Forelimb muscle (tissue), 1 donor: Measurements from ENCODE around the gene UBL7. TPM values are rescaled to one million over a fixed set of nuclear protein-coding genes. Genes with fewer than 3 reads are reported as not detected.
"Not testable (repeated sequence)": the region's sequence is repeated elsewhere in the genome, so short reads cannot be mapped to it uniquely, and the experiment has no call there.

Source experiments
- DNase-seq: peaks from one replicate; pipeline ENCODE4 v3.0.0-alpha.2; 2013; ENCODE audit warnings: low read depth
- polyA plus RNA-seq: library from polyadenylated mRNA; unstranded; fragments of 120-200 nt; gene quantifications from one replicate; pipeline ENCODE4 v1.2.1, GENCODE V29; 2013; ENCODE audit not compliant: insufficient read length

Gene UBL7, protein sequence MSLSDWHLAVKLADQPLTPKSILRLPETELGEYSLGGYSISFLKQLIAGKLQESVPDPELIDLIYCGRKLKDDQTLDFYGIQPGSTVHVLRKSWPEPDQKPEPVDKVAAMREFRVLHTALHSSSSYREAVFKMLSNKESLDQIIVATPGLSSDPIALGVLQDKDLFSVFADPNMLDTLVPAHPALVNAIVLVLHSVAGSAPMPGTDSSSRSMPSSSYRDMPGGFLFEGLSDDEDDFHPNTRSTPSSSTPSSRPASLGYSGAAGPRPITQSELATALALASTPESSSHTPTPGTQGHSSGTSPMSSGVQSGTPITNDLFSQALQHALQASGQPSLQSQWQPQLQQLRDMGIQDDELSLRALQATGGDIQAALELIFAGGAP
- polyA plus RNA-seq = 33.4 TPM

DNA sequence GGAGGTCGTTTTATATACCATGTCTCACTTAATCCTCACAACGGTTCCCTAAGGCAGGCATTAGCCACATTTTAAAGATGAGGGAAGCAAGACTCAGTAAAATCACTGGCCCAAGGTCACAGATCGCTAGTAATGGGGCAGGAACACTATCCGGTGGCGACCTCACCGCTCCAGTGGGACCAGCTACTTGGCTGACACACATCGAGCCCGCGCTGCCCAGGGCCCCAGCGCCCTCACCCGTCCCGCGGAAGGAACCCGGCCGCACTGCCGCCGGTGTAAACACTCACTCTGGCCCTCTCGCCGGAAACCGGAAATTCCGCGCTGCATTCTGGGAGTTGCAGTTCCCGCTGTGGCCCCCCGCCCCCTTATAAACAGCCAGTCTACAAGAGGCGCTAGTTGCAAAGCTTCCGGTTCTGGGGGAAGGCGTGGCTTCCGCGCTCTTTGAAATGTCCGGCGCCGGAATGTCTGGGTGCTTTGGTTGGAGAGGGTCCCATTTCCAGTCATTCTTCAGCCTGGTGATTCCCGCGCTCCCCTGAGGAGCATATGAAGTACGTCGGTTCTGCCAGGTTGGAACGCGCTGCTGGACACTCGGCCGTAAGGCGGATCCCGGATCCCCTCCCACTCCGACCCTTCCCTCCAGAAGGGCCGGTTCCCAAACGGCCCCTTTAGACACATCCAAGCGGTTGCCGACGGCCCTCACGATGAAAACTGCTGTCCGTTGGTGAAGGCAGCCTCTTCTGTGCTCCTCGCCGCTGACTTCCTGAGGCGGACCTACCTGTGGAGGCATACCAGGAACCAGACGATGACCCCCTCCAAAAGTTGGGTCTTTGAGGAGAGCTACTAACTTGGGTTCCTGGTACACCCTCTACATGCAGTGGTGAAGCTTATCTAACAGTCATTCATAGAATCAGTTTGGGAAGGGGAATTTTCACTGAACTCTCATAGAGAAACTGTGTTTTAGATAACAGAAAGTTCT is at the start of gene UBL7:
Gene UBL7 (minus strand): TSS at position 290 of the 976 bp plus-strand sequence. CDS start 2,293 bp downstream, outside the sequence.
- peak; percentile 82 for DNase-seq

DNA sequence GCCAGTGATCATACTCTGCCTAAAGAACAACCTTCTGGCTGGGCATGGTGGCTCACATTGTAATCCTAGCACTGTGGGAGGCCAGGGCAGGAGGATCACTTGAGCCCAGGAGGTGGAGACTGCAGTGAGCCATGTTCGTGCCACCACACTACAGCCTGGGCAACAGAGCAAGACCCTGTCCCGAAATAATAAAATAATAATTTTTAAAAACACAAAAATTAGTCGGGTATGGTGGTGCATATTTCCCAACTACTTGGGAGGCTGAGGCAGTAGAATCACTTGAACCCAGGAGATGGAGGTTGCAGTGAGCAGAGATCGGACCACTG is 45.5 kb upstream of the UBL7 start:
- no peak for DNase-seq

DNA sequence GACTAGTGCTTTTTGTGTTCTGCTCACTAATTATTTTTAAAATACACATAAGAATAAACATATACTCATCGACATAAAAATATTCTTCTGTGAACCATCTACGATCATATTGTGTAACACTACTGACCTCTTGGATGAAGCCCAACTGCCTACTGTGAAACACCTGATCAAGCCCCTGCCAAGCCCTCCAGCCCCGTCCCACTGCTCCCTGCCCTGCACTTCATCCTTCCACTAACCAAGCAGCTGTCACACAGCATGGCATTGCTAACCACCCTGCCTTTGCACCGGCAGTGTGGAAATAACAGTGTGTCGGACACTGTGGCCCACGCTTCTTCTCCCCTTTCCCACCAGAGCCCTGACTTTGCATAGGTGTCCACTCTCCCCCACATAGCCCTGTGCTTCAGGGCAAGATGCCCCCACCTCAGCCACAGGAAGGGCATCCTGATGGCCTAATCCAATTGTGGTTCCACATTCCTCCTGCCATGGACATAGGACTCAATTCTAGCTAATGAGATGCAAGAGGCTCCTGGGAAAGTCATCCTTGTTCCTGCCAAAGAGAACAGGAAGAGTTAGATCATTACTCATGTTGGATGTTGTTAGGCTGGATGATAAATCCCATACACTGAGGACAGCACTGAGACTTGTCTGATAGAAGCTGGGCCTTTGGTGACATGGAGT is 45.0 kb upstream of the UBL7 start:
- no peak for DNase-seq

DNA sequence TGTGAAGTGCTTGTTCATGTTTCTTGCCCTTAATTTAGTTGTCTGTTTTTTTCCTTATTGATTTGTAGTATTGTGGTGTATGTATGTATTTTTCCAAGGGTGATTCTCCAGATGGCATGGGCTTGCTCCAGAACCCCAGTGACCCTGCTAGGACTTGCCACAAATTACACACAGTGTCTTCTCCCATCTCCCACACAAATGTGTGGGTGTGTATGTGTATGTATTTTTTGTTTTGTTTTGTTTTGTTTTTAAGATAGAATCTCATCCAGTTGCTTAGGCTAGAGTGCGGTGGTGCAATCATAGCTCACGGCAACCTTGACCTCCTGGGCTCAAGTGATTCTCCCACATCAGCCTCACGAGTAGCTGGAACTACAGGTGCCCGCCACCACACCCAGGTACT is 43.9 kb upstream of the UBL7 start:
- DNase-seq = no peak

DNA sequence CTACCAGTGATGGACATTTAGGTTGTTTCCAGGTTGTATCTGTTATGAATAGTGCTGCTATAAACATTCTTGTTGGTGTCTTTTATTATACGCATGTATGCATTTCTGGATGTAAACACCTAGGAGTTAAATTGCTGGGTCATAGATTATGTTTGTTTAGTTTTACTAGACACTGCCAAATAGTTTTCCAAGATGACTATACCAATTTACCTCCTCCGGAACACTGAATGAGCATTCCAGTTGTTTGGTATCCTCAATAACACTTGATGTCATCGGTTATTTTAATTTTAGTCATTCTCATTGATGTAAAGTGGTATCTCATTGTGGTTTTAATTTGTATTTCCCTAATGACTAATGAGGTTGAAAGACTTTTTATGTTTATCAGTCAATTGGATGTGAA is 43.5 kb upstream of the UBL7 start:
- no peak for DNase-seq

DNA sequence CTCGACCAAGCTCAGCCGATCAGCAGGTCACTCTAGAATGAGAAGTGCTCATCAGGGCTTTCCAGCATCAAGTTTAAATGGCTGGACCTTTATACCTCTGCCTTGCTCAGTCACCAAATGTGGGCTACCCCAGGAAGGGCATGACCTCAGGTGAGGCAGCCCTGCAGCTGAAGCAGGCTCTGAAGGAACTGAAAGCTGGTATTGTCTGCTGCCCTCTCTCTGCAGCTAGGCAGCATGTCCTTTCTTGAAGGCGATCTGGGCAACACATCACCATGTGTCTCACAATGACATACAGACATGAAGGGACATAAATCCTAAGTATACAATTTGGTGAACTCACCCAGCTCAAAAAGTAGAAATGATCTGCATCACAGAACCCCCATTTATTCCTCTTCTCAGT is 41.3 kb upstream of the UBL7 start:
- no peak for DNase-seq

DNA sequence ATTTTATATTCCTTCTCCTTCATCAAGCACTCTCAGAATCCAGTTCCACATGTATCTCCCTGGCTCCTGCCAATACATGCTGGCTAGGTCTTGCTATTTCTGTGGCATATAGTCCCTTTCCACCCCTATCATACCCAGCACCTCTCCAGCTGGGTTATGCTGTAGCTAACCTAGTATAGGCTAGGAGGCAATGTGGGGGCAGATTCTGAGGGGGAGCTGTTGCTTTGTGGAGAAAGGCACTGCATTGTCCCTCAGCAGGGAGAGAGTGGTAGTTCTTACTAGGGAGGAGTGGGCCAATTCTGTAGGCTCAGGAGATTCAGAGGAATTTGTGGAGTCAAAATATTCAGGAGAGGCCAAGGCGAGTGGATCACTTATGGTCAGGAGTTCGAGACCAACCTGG is 39.4 kb upstream of the UBL7 start:
- no peak for DNase-seq

DNA sequence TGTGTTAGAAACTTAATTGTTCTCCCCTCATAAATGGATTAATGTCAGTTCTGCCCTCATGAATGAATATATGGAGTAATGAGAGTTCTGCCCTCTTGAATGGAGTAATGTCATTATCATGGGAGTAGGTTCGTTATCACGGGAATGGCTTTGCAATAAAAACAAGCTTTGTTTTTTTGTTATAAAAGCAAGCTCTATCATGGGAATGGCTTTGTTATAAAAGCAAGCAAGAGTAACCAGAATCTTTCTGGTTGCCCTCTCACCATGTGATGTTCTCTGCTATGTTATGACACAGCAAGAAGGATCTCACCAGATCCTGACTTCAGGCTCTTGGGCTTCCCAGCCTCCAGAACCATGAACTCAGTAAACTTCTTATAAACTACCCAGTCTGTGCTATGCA is 38.4 kb upstream of the UBL7 start:
- no peak for DNase-seq

DNA sequence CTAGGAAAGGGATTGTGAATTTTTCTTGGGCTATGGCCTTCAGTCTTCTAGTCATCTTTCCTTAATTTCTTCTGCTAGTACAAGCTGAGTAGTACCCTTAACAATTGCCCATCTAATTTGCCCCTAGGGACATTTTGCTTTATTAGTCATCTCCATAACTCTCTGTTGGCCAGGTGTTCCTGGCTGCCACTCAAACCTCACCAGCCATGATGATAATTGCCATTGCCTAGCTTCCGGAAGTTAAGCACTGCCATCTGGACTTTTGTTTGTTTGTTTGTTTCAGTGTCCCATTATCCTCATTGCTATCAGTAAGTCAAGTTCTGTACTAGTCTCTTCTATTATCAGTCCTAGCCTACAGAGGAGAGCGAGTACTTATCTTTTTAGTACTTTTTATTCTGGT is 36.6 kb upstream of the UBL7 start:
- DNase-seq = no peak

DNA sequence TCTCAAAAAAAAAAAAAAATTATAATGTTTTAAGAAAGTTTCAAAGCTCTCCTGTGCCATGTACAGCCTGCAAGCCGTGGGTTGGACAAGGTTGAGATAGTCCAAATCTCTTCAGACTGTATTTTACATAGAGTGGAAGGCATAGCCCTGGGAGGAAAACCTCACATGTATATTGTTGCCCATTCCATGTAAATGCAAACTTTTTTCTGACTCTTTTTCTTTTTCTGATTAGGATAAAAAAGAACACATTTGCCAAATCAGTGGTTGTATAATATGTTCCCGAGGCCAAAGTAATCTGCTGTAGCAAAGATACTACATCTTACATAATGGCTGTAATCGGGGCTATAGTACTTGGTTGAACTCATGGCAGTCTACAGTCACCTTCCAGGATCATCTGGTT is 35.7 kb upstream of the UBL7 start:
- no peak for DNase-seq

DNA sequence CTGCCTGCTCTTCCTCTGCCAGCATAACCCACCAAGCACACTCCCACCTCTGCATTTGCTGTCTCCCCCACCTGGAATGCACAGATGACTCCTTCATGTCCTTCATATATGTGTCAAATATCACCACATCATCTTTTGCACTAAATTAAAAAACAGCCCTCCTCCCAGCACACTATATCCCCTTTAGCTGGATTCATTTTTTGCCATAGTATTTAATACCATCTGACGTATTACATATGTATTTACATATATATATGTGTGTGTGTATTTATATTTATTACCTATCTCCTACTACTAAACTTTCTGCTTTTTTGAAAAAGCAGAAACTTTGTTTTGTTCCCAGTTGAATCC is 29.4 kb upstream of the UBL7 start:
- DNase-seq = no peak

DNA sequence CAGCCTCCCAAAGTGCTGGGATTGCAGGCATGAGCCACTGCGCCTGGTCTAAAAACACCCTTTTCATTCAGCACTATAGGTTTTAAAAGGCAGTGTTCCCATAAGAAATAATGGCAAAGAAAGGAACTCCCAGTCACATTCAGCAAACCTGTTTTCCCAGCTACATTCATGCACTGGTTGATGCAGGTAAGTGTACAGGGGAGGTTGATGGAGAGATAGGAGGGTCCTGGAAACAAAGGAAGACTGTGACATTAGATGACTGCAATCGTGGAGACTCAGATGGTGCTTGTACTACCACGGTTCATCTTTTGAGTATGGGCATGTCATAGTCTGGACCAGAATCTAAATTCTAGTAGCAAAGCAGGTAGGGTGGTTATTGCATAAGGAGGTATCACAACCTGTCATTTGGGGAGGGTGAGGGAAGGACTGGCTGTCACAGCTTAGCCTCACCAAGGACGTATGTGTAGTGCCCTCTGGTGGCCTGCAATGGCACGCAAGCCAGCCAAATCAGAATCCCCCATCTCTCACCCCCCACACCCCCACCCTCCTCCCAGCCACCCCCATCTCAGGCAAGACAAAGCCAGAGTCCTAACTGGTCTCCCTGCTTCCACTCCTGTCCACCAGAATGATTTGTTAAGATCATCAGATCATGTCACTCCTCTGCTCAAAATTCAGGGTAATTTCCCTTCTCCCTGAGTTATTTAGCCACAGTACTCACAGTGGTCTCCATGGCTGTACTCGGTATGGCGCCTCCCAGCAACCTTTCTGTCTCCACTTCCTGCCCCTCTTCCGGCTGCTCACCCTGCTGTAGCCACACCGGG is 28.8 kb upstream of the UBL7 start:
- no peak for DNase-seq

DNA sequence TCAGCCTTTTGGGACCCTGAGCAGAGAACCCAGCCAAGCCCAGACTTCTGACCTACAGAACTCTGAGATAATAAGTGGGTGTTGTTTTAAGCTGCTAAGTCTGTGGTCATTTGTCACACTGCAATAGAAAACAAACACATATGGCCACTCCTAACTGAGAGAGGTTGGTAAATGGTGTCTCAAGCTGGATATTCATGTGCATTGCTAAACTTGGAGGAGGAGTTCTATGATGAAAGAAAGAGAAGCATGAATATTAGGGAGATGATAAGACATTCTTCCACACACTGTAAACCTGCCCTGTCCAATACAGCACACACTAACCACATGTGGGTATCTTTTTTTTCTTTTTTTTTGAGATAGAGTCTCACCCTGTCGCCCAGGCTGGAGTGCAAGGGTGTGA is 27.8 kb upstream of the UBL7 start:
- DNase-seq = no peak

DNA sequence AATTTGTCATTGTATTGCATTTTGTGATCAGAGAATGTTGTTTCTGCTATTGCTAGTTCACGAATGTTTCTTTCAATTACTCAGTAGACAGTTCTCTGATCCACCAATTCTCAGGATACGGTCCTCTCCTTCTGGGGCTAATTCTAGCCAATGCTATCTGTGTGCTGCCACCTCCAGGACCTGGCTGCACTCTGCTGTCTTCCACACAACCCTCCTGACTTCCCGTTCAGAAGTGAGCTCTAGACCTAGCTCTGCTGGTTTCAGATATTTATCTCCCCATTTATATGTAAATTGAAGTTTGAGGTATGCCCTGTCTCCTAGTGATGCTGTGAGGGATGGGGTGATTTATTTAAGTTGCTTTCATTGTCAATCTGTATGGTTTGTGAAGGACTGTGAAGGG is 21.7 kb upstream of the UBL7 start:
- DNase-seq = no peak

DNA sequence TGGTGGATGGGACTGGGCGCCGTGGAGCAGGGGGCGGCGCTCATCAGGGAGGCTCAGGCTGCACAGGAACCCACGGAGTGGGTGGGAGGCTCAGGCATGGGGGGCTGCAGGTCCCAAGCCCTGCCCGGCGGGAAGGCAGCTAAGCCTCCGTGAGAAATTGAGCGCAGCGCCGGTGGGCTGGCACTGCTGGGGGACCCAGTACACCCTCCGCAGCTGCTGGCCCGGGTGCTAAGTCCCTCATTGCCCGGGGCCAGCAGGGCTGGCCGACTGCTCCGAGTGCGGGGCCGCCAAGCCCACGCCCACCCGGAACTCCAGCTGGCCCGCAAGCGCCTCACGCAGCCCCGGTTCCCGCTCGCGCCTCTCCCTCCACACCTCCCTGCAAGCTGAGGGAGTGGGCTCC is 19.4 kb upstream of the UBL7 start:
- DNase-seq = not testable (repeated sequence)

DNA sequence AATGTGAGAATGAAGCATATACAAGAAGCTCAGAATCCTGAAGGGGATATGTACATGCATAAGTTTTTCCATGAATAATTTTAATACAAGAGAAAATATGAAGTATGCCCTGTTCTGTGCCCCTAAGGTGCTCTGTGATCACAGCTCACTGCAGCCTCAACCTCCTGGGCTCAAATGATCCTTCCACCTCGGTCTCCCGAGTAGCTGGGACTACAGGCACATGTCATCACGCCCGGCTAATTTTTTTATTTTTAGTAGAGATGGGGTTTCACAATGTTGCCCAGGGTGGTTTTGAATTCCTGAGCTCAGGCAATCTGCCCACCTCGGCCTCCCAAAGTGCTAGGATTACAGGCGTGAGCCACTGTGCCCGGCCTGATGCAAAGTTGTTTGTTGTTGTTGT is 10.7 kb upstream of the UBL7 start:
- not testable (repeated sequence) for DNase-seq

DNA sequence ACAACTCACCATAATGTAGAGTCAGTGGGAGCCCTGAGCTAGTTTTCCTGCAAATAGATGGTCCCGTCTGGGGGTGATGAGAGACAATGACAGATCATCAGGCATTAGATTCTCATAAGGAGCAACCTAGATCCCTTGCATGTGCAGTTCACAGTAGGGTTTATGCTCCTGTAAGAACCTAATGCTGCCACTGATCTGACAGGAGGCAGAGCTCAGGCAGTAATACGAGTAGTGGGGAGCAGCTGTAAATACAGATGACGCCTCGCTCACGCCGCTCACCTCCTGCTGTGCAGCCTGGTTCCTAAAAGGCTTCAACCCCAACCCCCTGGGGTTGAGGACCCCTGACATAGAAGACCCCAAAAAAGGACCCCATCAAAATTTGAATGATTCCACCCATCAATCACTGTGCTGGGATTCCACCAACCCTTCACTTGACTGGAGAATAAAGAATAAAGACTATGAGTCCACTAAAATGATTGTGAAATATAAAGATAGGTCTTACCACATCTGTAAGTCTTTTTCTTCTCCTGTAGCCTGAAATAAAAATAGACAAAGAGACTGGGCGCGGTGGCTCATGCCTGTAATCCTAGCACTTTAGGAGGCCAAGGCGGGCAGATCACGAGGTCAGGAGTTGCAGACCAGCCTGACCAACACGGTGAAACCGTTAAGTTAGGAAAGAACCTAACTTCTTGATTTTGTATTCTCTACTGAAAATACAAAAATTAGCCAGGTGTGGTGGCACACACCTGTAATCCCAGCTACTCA is 9.9 kb upstream of the UBL7 start:
- DNase-seq = no peak

DNA sequence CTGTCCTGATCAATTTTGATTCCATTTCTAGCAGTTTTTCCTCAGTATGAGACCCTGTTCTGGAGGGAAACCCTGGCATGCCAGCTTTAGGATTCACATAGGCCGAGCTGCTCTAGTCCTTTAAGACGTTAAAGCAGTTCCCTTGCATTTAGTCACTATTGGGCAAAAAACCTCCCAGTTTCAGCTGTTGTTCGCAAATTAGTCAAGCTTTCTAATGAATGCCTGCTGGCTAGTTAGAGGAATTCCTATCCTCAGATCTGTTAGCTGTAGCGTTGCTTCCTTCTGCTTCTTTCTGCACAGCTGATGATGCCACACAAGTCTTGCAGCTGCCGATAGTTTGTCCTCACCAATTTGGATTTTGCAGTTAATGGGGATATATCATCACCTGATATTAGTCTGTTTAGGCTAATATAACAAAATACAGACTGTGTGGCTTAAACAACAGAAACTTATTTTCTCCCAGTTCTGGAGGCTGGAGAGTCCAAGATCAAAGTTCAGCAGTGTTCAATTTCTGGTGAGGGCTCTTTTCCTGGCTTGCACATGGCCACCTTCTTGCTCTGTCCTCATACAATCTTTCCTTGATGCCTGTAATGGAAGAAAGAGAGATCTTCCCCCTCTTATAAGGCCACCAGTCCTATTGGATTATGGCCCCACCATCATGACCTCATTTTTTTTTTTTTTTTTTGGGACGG is 7.5 kb upstream of the UBL7 start:
- no peak for DNase-seq

DNA sequence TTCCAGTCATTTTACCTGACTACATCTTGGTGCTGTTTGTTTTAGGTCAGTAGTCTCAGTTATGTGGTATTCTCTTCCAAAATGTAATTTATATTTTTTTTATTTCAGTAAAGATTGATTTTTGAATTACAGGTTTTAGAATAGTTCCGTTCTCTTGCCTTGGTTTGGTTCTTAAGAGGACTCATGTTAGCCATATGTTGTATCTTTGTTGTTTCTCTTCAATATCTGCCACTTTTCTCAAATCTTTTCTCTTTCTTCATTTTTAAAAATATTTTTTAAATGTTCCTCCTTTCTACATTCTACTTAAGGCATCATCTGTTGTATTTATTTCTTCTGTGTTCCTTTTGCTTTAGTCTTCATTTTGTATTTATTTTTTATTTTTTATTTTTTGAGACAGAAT is 5.6 kb upstream of the UBL7 start:
- DNase-seq = no peak

DNA sequence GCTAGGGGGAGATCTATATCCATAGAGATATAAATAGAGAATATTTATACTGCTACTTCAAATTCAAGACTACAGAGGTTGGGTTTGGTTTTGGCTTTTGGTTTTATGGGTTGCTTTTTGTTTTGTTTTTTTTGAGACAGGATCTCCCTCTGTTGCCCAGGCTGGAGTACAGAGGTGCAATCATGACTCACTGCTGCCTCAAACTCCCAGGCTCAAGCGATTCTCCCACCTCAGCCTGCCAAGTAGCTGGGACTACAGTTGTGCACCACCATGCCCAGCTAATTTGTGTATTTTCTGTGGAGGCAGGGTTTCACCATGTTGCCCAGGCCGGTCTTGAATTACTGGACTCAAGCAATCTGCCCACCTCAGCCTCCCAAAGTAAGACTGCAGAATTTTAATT is 3.9 kb upstream of the UBL7 start:
- no peak for DNase-seq
